Thoracic aorta (tissue), 2 donors: ENCODE data around the gene ASAH2. TPM values are rescaled to one million over a fixed set of nuclear protein-coding genes. Genes with fewer than 3 reads are reported as not detected.

Experiments
- ATAC-seq: fragments of 150-250 bp; one replicate; pipeline ENCODE4 v1.8.0; 2017; ENCODE audit warnings: low read depth; ENCODE audit not compliant: insufficient number of reproducible peaks, low FRiP score
- DNase-seq: peaks from one replicate; pipeline ENCODE4 v3.0.0-alpha.2; 2020; ENCODE audit warnings: low spot score
- H3K27ac ChIP-seq, 2 donors: fragments of 200-600 bp; sonication (generic); 1 replicate in 1 of 2; 2 replicates in 1 of 2; pipeline ENCODE4 v1.5.1; 2016; ENCODE audit warnings: mild to moderate bottlenecking in 2 of 2, moderate library complexity in 2 of 2
- H3K27me3 ChIP-seq: fragments of 200-600 bp; sonication (generic); replicated peaks from 2 replicates; pipeline ENCODE4 v1.6.0; 2016; ENCODE audit warnings: mild to moderate bottlenecking; ENCODE audit not compliant: insufficient read depth
- H3K36me3 ChIP-seq: fragments of 200-600 bp; sonication (generic); one replicate; pipeline ENCODE4 v1.5.1; 2016
- H3K4me1 ChIP-seq, 2 donors: fragments of 200-600 bp; sonication (generic); 1 replicate in 1 of 2; 2 replicates in 1 of 2; pipeline versions ENCODE4 v1.5.1 to v1.6.0; 2016; ENCODE audit warnings: low read depth in 2 of 2, mild to moderate bottlenecking in 1 of 2; ENCODE audit not compliant: control insufficient read depth in 1 of 2
- H3K4me3 ChIP-seq: fragments of 200-600 bp; sonication (generic); 2 replicates; pipeline ENCODE4 v1.5.1; 2016; ENCODE audit warnings: mild to moderate bottlenecking
- H3K9me3 ChIP-seq: fragments of 200-600 bp; sonication (generic); 2 replicates; pipeline ENCODE4 v1.5.1; 2016
- CTCF ChIP-seq: fragments of 200-600 bp; sonication (generic); IDR thresholded peaks from one replicate; pipeline ENCODE4 v1.5.1; 2019; ENCODE audit warnings: antibody characterized with exemption
- total RNA-seq, 2 donors: library from RNA; depleted of rRNA; stranded (reverse); fragments of >200 nt; gene quantifications; one replicate each; pipeline versions ENCODE4 v1.1.0 to v1.2.3, GENCODE V29; 2016

Gene ASAH2
- total RNA-seq, 2 donors from 2014 or later = 0.41 to 14.0 TPM

- TF ChIP-seq CTCF = no peak
- no peak for ATAC-seq
- Histone ChIP-seq H3K4me1 (no peaks in the 10 kb centered on the region), H3K36me3 (no peaks in the 10 kb centered on the region), H3K4me3 (no peak overlapping the region), H3K9me3 (no peaks in the 10 kb centered on the region), H3K27ac (no peak overlapping the region), H3K27me3 (no peaks in the 10 kb centered on the region)
- no peak for DNase-seq
These were observed 16.8 kb downstream of the ASAH2 start for GRCh38 chr10:50234486-50234885.

DNA sequence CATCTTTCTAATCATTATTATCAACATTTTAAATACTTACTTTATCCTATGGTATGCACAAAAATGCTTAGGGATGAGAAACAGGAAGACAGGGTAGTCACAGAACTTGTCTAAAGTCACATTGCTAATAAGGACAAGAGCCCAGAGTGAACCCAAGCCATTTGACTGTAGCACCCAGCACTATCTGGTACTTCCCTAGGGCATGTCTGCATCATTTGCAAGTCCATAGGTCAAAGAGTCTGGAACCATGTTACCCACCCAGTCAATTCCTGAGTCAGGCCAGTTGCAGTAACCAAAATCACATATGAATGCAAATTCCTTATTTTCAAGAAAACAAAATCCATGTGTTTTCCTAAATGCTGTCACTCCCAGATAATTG, 19.1 kb downstream of the ASAH2 start:
- DNase-seq = no peak
- no peak for TF ChIP-seq CTCF
- H3K9me3 ChIP-seq = no peaks in the 10 kb centered on the region
- no peaks in the 10 kb centered on the region for H3K36me3 ChIP-seq
- H3K4me3 ChIP-seq = no peak overlapping the region
- no peak for ATAC-seq
- H3K4me1 ChIP-seq = no peaks in the 10 kb centered on the region
- no peaks in the 10 kb centered on the region for H3K27me3 ChIP-seq
- H3K27ac ChIP-seq = no peak overlapping the region

GRCh38 chr10:50231515-50232260, 19.6 kb downstream of the ASAH2 start:
- no peak for TF ChIP-seq CTCF
- no peaks in the 10 kb centered on the region for H3K36me3 ChIP-seq
- ATAC-seq = no peak
- H3K27me3 ChIP-seq = no peaks in the 10 kb centered on the region
- no peaks in the 10 kb centered on the region for H3K9me3 ChIP-seq
- DNase-seq = no peak
- no peaks in the 10 kb centered on the region for H3K4me1 ChIP-seq
- no peak overlapping the region for H3K27ac ChIP-seq
- no peak overlapping the region for H3K4me3 ChIP-seq

GRCh38 chr10:50229460-50229859, 21.9 kb downstream of the ASAH2 start:
- Histone ChIP-seq H3K27ac (no peak overlapping the region), H3K27me3 (no peaks in the 10 kb centered on the region), H3K4me3 (no peak overlapping the region), H3K4me1 (no peaks in the 10 kb centered on the region), H3K36me3 (no peaks in the 10 kb centered on the region), H3K9me3 (no peaks in the 10 kb centered on the region)
- DNase-seq (no peak), ATAC-seq (no peak)
- TF ChIP-seq CTCF = no peak

- Histone ChIP-seq H3K4me3 (no peak overlapping the region), H3K4me1 (no peaks in the 10 kb centered on the region), H3K27me3 (no peaks in the 10 kb centered on the region), H3K36me3 (no peaks in the 10 kb centered on the region), H3K9me3 (no peaks in the 10 kb centered on the region), H3K27ac (no peak overlapping the region)
- TF ChIP-seq CTCF = no peak
- no peak for ATAC-seq
- DNase-seq = no peak
These were observed 22.6 kb downstream of the ASAH2 start for GRCh38 chr10:50228672-50229071.
